Right cardiac atrium (tissue), 5 donors: Measurements from ENCODE around the gene SYF2. TPM values are rescaled to one million over a fixed set of nuclear protein-coding genes. Genes with fewer than 3 reads are reported as not detected.

Experiments used
- ATAC-seq, 2 donors: fragments of 200-7000 bp; cut with Tn5 transposase; one replicate each; pipeline versions ENCODE4 v1.8.0 to v1.9.1; 2020; ENCODE audit warnings: moderate library complexity in 2 of 2, mild to moderate bottlenecking in 1 of 2
- DNase-seq, 3 donors: peaks; one replicate each; pipeline ENCODE4 v3.0.0-alpha.2; 2020
- H3K27ac ChIP-seq: one replicate; pipeline ENCODE4 v1.5.1; 2013; ENCODE audit warnings: mild to moderate bottlenecking, low read length, control low read depth, moderate library complexity
- H3K27me3 ChIP-seq: one replicate; pipeline ENCODE4 v1.6.1; 2013; ENCODE audit not compliant: control insufficient read depth, insufficient read depth
- H3K4me1 ChIP-seq: one replicate; pipeline ENCODE4 v1.6.1; 2013; ENCODE audit warnings: low read length; ENCODE audit not compliant: control insufficient read depth, insufficient read depth
- H3K4me3 ChIP-seq: one replicate; pipeline ENCODE4 v1.5.1; 2013; ENCODE audit warnings: low read length, control low read depth
- H3K9me3 ChIP-seq: one replicate; pipeline ENCODE4 v1.6.1; 2013; ENCODE audit warnings: low read length; ENCODE audit not compliant: control insufficient read depth
- WGBS: extraction: QIAGEN DNeasy Blood & Tissue Kit; methylation state at CpG from one replicate; pipeline ENCODE4 v1.1.7; 2013; 5-methylcytosine and 5-hydroxymethylcytosine counted together
- intact Hi-C, 4 donors: fragments of 100-400 bp; cut with DNase I; formaldehyde crosslinking; loops; one replicate each; pipeline versions ENCODE4 v1.11.0 to v1.14.0; 2022 to 2023
- polyA plus RNA-seq: library from polyadenylated mRNA; stranded (reverse); fragments of 200-250 nt; gene quantifications from one replicate; pipeline ENCODE4 v1.2.3, GENCODE V29; 2013
- total RNA-seq, 4 donors: library from RNA; stranded (reverse); fragmentation: NEBNext Ultra II Directional; extraction: Animal tissue kit (Norgen Biotek cat#: 25700); gene quantifications; one replicate each; pipeline ENCODE4 v1.2.1, GENCODE V29; 2021
- donor health status: healthy with polysubstance abuse.
- donor health status: DM: no; HTN: yes; CAD: no.
- donor health status: DM: no; HTN: no; CAD: no.
- donor health status: DM: no; HTN: yes; CAD: no; lungs with severe emphysema.
- donor health status: DM: yes; HTN: yes; CAD: no.

SYF2 gene
- total and polyA plus RNA-seq, 5 donors, result 29.7 to 63.2 (median 40.2) TPM

DNA sequence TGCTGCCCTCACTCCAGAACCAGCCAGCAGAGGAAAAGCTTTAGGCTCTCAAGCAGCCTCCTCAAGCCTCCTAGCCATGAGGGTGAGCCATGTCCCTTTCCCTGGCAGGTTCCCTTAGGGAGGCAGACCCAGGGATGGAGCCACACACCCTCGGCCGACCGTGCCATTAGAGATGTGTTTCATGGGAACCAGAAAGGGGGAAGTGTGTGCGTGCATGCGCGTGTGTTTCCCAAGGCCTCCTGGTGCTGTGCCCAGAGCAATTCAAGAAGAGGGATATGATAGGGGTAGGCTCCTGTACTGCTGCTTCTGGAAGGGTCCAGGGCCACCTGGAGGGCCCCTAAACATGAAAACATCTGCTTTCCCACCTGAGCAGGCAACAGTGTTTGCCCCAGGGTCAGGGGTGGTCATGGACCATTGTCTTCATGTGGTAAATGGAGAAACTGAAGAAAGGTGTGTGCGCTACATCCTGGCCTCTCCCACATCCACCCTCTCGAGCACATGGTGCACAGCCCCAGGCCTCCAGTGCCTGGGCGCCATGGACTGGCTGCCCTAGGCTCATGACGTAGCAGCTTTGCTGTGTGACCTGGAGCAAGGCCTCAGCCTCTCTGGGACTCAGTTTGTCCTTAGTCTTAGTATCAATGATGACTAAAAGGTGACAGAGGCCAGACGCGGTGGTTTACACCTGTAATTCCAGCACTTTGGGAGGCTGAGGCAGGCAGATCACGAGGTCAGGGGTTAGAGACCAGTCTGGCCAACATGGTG lies 48.1 kb downstream of the SYF2 start:
- peak in 1 of 3 donors; percentile 32 for DNase-seq
- no peak for ATAC-seq
- Histone ChIP-seq H3K27ac (no peak overlapping the region), H3K27me3 (no peaks in the 10 kb centered on the region), H3K4me1 (no peaks in the 10 kb centered on the region), H3K4me3 (no peak overlapping the region), H3K9me3 (no peaks in the 10 kb centered on the region)
- 80% methylated on average over 13 of the region's 13 CpGs for WGBS
- intact Hi-C loops, result no loop called here

DNA sequence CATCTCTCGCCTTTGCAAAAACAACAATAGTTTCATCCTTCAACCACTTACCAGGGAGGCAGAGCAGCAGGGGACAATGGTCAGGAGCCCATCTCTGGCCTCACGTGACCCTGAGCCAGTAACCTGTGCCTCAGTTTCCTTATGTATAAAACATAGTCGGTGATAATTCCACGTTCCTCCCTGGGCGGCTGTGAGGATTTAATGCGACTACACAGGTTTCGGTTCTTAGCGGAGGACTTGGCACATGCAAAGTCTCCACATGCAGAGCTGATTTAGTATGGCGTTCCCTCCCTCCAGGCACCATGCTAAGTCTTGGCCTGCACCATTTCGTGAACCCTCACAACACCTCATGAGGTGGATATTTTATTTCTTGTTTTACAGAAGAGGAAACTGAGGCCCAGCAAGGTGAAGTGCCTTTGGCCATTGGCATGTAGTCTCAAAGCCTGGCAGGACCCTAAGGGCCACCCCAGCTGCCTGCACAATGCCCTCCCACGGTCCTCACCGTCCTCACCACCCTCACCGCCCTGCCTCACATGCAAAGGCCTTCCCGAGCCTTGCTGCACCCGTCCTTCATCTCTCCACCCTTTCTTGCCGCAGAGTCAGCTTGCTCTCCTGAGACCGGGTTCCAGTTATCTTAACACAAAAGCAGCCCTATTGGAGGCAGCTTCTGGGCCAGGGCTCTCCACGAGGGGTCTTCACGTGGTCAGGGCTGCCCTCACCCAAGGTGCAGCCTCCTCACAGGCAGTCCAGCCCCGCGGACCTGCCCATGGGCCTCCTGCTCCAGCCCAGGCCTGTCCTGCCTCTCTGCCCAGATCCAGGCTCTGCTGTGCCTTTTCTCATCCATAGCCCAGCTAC lies 48.9 kb downstream of the SYF2 start:
- Histone ChIP-seq H3K4me1 (no peaks in the 10 kb centered on the region), H3K4me3 (no peak overlapping the region), H3K9me3 (no peaks in the 10 kb centered on the region), H3K27me3 (no peaks in the 10 kb centered on the region), H3K27ac (no peak overlapping the region)
- 87% methylated on average over 21 of the region's 21 CpGs for WGBS
- DNase-seq, result peak in 1 of 3 donors; percentile 18
- intact Hi-C loops, result no loop called here
- no peak for ATAC-seq

DNA sequence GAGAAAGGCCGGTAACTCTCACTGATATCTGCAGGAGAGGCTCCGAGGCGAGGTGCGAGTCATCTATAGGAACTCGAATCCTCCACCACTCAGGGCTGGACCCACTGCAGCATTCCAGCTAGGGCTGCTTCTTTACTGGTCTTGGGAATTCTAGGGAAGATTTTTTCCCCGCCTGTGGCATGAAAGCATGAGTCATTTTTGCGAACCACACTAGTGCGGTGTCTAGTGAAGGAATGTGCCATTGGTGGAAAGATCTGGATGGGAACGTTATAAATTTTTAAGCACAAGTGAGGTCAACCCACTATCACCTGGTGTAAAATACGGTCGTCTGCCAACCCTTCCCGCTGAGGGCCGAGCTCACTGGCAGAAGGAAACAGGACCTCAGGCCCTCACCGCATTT lies 49.7 kb downstream of the SYF2 start:
- Histone ChIP-seq H3K4me1 (no peaks in the 10 kb centered on the region), H3K27ac (no peak overlapping the region), H3K9me3 (no peaks in the 10 kb centered on the region), H3K4me3 (no peak overlapping the region), H3K27me3 (no peaks in the 10 kb centered on the region)
- 79% methylated on average over 14 of the region's 14 CpGs for WGBS
- intact Hi-C loops, result no loop called here
- ATAC-seq (no peak), DNase-seq (peak in 1 of 3 donors; percentile 36)

DNA sequence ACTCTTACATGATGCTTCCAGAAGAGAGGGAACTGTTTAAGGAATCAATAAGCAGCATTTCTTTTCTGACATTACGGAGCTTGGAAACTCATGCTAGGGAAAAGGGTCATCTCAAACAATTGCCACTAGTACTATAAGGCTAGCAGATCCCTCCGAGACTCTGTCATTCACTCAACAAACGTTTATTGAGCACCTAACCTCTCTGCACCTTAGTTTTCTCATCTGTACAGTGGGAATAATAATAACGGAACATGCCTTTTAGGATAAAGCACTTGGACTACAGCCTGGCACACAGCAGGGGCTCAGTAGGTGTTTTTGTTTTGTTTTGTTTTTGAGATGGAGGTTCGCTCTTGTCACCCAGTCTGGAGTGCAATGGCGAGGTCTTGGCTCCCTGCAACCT lies 51.3 kb downstream of the SYF2 start:
- H3K27me3 ChIP-seq, result no peaks in the 10 kb centered on the region
- ATAC-seq (no peak), DNase-seq (no peak)
- no peak overlapping the region for H3K4me3 ChIP-seq
- 86% methylated on average over 6 of the region's 6 CpGs for WGBS
- intact Hi-C loops, result no loop called here
- no peak overlapping the region for H3K27ac ChIP-seq
- no peaks in the 10 kb centered on the region for H3K4me1 ChIP-seq
- no peaks in the 10 kb centered on the region for H3K9me3 ChIP-seq

DNA sequence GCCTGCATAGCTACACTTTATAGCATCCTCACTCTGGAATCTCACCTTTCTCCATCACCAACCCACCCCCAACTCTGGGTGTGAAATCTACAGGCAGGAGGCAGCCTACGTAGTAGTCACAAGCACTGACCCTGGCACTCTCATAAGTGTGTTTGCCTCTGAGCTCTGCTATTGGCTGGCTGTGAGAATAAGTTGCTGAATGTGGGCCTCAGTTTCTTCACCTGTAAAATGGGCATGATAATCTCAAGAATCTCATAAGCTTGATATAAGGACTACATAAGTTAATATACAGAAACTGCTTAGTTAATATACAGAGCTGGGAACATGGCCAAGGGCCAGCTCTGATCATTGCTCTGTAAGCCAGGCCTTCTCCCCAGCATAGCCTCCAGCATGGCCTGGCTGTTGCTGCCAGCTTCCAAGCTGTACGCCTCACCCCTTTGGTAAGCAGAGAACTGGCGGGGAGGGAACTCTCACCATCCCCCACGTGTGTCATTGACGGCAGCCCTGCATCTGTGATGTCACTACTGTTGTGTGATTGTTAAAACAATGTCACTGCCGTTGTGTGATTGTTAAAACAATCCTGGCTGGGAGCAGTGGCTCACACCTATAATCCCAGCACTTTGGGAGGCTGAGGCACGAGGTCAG lies 53.3 kb downstream of the SYF2 start:
- H3K4me3 ChIP-seq, result no peak overlapping the region
- ATAC-seq (no peak), DNase-seq (peak in 1 of 3 donors; percentile 3)
- H3K27me3 ChIP-seq, result no peaks in the 10 kb centered on the region
- H3K4me1 ChIP-seq, result no peaks in the 10 kb centered on the region
- no peak overlapping the region for H3K27ac ChIP-seq
- intact Hi-C loops, result no loop called here
- H3K9me3 ChIP-seq, result no peaks in the 10 kb centered on the region
- 64% methylated on average over 7 of the region's 7 CpGs for WGBS

DNA sequence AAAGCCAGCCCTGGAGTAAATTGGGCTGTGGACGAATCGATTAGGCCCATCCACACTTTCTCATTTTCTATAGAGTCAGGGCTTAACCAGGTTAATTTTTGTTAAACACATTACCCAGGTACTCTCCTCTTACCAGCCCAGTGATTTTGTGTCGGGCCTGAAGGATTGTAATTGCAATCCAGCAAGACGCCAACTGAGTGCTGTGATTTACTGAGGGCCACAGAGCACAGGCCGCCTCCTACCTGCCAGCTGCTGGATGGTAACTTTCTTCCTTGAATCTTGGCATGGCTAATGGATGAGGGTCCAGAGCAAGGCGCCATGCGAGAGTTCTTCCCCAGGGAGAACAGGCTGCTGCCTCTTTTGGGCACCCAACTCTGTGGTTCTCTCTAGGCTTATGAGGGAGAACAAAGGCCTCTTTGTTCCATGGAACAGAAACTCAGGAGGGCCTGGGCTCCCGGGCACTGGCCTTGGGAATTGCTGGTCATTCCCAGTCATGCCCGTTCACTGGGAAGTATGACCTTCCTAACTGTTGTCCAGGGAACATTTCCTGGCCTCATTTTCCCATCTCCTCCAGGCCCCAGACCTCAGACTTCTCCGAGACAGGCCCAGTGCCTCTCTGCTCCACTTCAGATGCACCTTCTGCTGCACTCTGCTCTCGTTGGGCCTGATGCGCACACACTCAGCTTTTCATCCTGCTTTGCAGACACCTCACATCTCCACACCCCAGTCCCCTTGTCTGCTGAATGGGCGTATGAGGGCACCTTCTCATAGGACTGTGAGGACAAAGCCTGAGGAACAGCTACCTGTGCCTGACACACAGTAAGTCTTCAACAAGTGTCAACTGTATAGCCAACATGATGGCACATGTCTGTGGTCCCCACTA lies 57.3 kb downstream of the SYF2 start:
- peak in 1 of 3 donors; percentile 3 for DNase-seq

DNA sequence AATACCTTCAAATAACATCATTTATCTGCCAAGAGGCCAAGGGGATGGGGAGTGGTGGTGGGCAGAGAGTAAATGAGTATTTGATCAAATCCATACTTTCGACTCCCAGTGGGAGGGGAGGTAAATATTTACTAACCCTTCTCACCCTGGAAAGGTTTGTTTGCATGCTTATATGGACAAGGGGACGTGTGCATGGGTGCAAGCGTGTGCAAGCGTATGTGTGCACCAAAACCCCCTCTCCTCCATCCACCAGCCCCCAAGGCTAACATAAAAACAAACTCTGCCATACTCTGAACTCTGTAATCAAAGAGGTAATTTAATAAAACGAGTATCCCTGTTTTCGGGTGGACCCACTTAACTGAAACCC lies 58.0 kb downstream of the SYF2 start:
- H3K4me1 ChIP-seq, result no peaks in the 10 kb centered on the region
- 87% methylated on average over 6 of the region's 6 CpGs for WGBS
- no peaks in the 10 kb centered on the region for H3K27me3 ChIP-seq
- intact Hi-C loops, result no loop called here
- H3K9me3 ChIP-seq, result no peaks in the 10 kb centered on the region
- no peak overlapping the region for H3K27ac ChIP-seq
- DNase-seq, result no peak
- no peak for ATAC-seq
- no peak overlapping the region for H3K4me3 ChIP-seq

More for the DNA sequence above, 57.3 kb downstream of the SYF2 start:
- Histone ChIP-seq H3K27me3 (no peaks in the 10 kb centered on the region), H3K4me1 (no peaks in the 10 kb centered on the region), H3K27ac (no peak overlapping the region), H3K4me3 (no peak overlapping the region), H3K9me3 (no peaks in the 10 kb centered on the region)
- ATAC-seq, result no peak
- 88% methylated on average over 13 of the region's 13 CpGs for WGBS
- intact Hi-C loops, result no loop called here

DNA sequence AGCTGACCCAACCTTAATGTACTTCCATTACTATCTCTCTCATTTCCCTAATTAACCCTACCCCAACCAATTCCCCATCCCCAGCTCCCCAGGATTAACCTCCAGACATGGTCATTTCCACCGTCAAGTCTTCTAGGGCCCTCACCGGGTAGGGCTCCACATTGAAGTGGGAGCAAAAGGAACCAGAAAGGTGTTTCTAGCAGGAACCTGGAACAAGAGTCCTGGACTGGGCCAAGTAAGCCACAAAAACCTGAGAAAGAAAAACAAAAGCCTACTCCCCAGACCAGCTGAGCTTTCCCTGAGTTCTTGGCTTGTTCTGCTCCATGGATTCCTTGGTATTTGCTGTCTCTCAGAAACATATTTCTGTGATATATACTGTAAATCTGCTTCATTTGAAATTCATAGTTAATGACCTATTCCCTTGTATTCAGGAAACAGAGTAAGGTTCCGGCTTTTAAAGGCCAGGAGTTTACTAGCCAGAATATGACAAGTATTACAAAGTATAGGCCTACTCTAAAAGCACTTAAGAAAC lies 58.4 kb downstream of the SYF2 start:
- Histone ChIP-seq H3K9me3 (no peaks in the 10 kb centered on the region), H3K27ac (no peak overlapping the region), H3K27me3 (no peaks in the 10 kb centered on the region), H3K4me3 (no peak overlapping the region), H3K4me1 (no peaks in the 10 kb centered on the region)
- ATAC-seq (no peak), DNase-seq (no peak)
- intact Hi-C loops, result no loop called here
- WGBS, result 92% methylated on average over 3 of the region's 3 CpGs
